WTC11 (cell line): ENCODE measurements around the gene PARP2. TPM values are rescaled to one million over a fixed set of nuclear protein-coding genes. Genes with fewer than 3 reads are reported as not detected.

Experiments
- ATAC-seq: fragments of 200-7000 bp; cut with Tn5 transposase; 2 replicates; pipeline ENCODE4 v1.10.0; 2021; ENCODE audit warnings: mild to moderate bottlenecking, moderate library complexity
- CTCF ChIA-PET: fragments of 300-600 bp; sonication (Branson Sonifier 250); formaldehyde crosslinking; loops from one replicate; lab custom pipeline; 2021; ENCODE audit warnings: antibody characterized with exemption; lab: Charles Lee
- POLR2A ChIA-PET: fragments of 350-600 bp; sonication (Branson Sonifier 250); formaldehyde crosslinking; loops from one replicate; lab custom pipeline; 2021; ENCODE audit warnings: antibody characterized with exemption; lab: Charles Lee
- DNase-seq: peaks from one replicate; pipeline ENCODE4 v3.0.0; 2021; ENCODE audit warnings: low spot score
- H3K27ac Mint-ChIP-seq: 2 replicates; pipeline ENCODE4 v1.8.0; 2021; ENCODE audit warnings: mixed read lengths
- H3K27me3 Mint-ChIP-seq: 2 replicates; pipeline ENCODE4 v1.8.0; 2021; ENCODE audit warnings: low read depth, mild to moderate bottlenecking, moderate library complexity, mixed read lengths
- H3K36me3 Mint-ChIP-seq: 2 replicates; pipeline ENCODE4 v1.8.0; 2021; ENCODE audit warnings: mixed read lengths
- H3K4me1 Mint-ChIP-seq: 2 replicates; pipeline ENCODE4 v1.8.0; 2022; ENCODE audit warnings: mixed read lengths
- H3K4me3 Mint-ChIP-seq: 2 replicates; pipeline ENCODE4 v1.8.0; 2021; ENCODE audit warnings: mild to moderate bottlenecking, moderate library complexity, mixed read lengths
- H3K9me3 Mint-ChIP-seq: 2 replicates; pipeline ENCODE4 v1.8.0; 2021; ENCODE audit warnings: mixed read lengths
- AR ChIP-seq: fragments of 250-450 bp; sonication (Bioruptor Pico); IDR thresholded peaks from 2 replicates; pipeline ENCODE4 v1.9.0; 2021; ENCODE audit warnings: mild to moderate bottlenecking
- CDX4 ChIP-seq: fragments of 250-450 bp; sonication (Bioruptor Pico); IDR thresholded peaks from 2 replicates; pipeline ENCODE4 v1.9.0; 2021; ENCODE audit warnings: moderate library complexity, mild to moderate bottlenecking, inconsistent platforms, borderline replicate concordance
- EMX1 ChIP-seq: fragments of 250-450 bp; sonication (Bioruptor Pico); IDR thresholded peaks from 2 replicates; pipeline ENCODE4 v1.8.0; 2021; ENCODE audit warnings: mild to moderate bottlenecking
- ESRRA ChIP-seq: sonication (generic); formaldehyde crosslinking; IDR thresholded peaks from 2 replicates; pipeline ENCODE4 v1.8.1; 2022; ENCODE audit warnings: mild to moderate bottlenecking, missing genetic modification reagents, borderline replicate concordance
- FOXK1 ChIP-seq: sonication (generic); formaldehyde crosslinking; IDR thresholded peaks from 2 replicates; pipeline ENCODE4 v1.8.0; 2022; ENCODE audit warnings: mild to moderate bottlenecking, moderate library complexity, missing genetic modification reagents
- HMGA2 ChIP-seq: fragments of 250-450 bp; sonication (Bioruptor Pico); IDR thresholded peaks from 2 replicates; pipeline ENCODE4 v1.4.0; 2021; ENCODE audit warnings: mild to moderate bottlenecking, moderate library complexity
- HMGXB4 ChIP-seq: sonication (generic); formaldehyde crosslinking; IDR thresholded peaks from 2 replicates; pipeline ENCODE4 v1.8.1; 2023; ENCODE audit warnings: mild to moderate bottlenecking, moderate library complexity, missing genetic modification reagents
- MLX ChIP-seq: sonication (generic); formaldehyde crosslinking; IDR thresholded peaks from 2 replicates; pipeline ENCODE4 v1.8.1; 2023; ENCODE audit warnings: mild to moderate bottlenecking, missing genetic modification reagents, moderate library complexity
- NFE2L1 ChIP-seq: sonication (generic); formaldehyde crosslinking; IDR thresholded peaks from 2 replicates; pipeline ENCODE4 v1.8.1; 2023; ENCODE audit warnings: missing genetic modification reagents
- NR3C1 ChIP-seq: sonication (generic); formaldehyde crosslinking; conservative IDR thresholded peaks from 2 replicates; pipeline ENCODE4 v1.8.1; 2023; ENCODE audit warnings: low read depth, mild to moderate bottlenecking, missing genetic modification reagents
- PRRX2 ChIP-seq: fragments of 250-450 bp; sonication (Bioruptor Pico); IDR thresholded peaks from 2 replicates; pipeline ENCODE4 v1.8.0; 2021; ENCODE audit warnings: mild to moderate bottlenecking
- RELA ChIP-seq: sonication (generic); formaldehyde crosslinking; IDR thresholded peaks from 2 replicates; pipeline ENCODE4 v1.8.1; 2022; ENCODE audit warnings: missing genetic modification reagents, mild to moderate bottlenecking, borderline replicate concordance
- SP1 ChIP-seq: sonication (generic); formaldehyde crosslinking; conservative IDR thresholded peaks from 2 replicates; pipeline ENCODE4 v1.8.1; 2022; ENCODE audit warnings: missing genetic modification reagents
- STAT6 ChIP-seq: sonication (generic); formaldehyde crosslinking; conservative IDR thresholded peaks from 2 replicates; pipeline ENCODE4 v1.8.1; 2023; ENCODE audit warnings: mild to moderate bottlenecking, low read depth, missing genetic modification reagents, moderate library complexity
- ZBTB43 ChIP-seq: sonication (generic); formaldehyde crosslinking; IDR thresholded peaks from 2 replicates; pipeline ENCODE4 v1.8.1; 2023; ENCODE audit warnings: mild to moderate bottlenecking, missing genetic modification reagents
- ZMAT4 ChIP-seq: fragments of 250-450 bp; sonication (Bioruptor Pico); IDR thresholded peaks from 2 replicates; pipeline ENCODE4 v1.9.0; 2021; ENCODE audit warnings: mild to moderate bottlenecking
- total RNA-seq: library from RNA; stranded (reverse); gene quantifications from 3 replicates; pipeline ENCODE4 v1.2.3, GENCODE V29; 2021
- TF ChIP-seq, protein P1 (sequence below): sonication (generic); formaldehyde crosslinking; IDR thresholded peaks from 2 replicates; pipeline ENCODE4 v1.8.0; 2022; ENCODE audit warnings: missing genetic modification reagents
- TF ChIP-seq, protein P2 (sequence below): fragments of 200-600 bp; IDR thresholded peaks from 2 replicates; pipeline ENCODE4 v1.8.0; 2022; ENCODE audit warnings: antibody characterized with exemption

PARP2 gene
- total RNA-seq, 1 experiment from 2014 or later = 37.1 TPM

GRCh38 chr14:20375471-20375870, 32.0 kb downstream of the PARP2 start:
- TF ChIP-seq STAT6 (CRISPR knock-in tag) (no peak), NR3C1 (CRISPR knock-in tag) (no peak), ESRRA (no peak), AR (CRISPR knock-in tag) (no peak), RELA (no peak), NFE2L1 (CRISPR knock-in tag) (no peak), CDX4 (CRISPR knock-in tag) (no peak), PRRX2 (CRISPR knock-in tag) (no peak), FOXK1 (no peak), SP1 (CRISPR knock-in tag) (no peak), HMGXB4 (CRISPR knock-in tag) (no peak), HMGA2 (CRISPR knock-in tag) (no peak)
- TF ChIP-seq, protein P1, sequence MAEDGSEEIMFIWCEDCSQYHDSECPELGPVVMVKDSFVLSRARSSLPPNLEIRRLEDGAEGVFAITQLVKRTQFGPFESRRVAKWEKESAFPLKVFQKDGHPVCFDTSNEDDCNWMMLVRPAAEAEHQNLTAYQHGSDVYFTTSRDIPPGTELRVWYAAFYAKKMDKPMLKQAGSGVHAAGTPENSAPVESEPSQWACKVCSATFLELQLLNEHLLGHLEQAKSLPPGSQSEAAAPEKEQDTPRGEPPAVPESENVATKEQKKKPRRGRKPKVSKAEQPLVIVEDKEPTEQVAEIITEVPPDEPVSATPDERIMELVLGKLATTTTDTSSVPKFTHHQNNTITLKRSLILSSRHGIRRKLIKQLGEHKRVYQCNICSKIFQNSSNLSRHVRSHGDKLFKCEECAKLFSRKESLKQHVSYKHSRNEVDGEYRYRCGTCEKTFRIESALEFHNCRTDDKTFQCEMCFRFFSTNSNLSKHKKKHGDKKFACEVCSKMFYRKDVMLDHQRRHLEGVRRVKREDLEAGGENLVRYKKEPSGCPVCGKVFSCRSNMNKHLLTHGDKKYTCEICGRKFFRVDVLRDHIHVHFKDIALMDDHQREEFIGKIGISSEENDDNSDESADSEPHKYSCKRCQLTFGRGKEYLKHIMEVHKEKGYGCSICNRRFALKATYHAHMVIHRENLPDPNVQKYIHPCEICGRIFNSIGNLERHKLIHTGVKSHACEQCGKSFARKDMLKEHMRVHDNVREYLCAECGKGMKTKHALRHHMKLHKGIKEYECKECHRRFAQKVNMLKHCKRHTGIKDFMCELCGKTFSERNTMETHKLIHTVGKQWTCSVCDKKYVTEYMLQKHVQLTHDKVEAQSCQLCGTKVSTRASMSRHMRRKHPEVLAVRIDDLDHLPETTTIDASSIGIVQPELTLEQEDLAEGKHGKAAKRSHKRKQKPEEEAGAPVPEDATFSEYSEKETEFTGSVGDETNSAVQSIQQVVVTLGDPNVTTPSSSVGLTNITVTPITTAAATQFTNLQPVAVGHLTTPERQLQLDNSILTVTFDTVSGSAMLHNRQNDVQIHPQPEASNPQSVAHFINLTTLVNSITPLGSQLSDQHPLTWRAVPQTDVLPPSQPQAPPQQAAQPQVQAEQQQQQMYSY = no peak
- CTCF ChIA-PET = no interaction called here
- no peak overlapping the region for H3K27ac Mint-ChIP-seq
- no peak overlapping the region for H3K4me3 Mint-ChIP-seq
- no peak for ATAC-seq
- no peaks in the 10 kb centered on the region for H3K9me3 Mint-ChIP-seq
- POLR2A ChIA-PET = no interaction called here
- H3K36me3 Mint-ChIP-seq = peaks cover 41% of the 10 kb centered on the region
- H3K4me1 Mint-ChIP-seq = no peaks in the 10 kb centered on the region
- H3K27me3 Mint-ChIP-seq = no peaks in the 10 kb centered on the region
- no peak for DNase-seq

- peaks cover 44% of the 10 kb centered on the region for H3K36me3 Mint-ChIP-seq
- H3K4me3 Mint-ChIP-seq = no peak overlapping the region
- no peaks in the 10 kb centered on the region for H3K9me3 Mint-ChIP-seq
- H3K4me1 Mint-ChIP-seq = no peaks in the 10 kb centered on the region
- H3K27ac Mint-ChIP-seq = no peak overlapping the region
- POLR2A ChIA-PET = no interaction called here
- H3K27me3 Mint-ChIP-seq = no peaks in the 10 kb centered on the region
- DNase-seq = no peak
- no peak for ATAC-seq
- CTCF ChIA-PET = no interaction called here
- TF ChIP-seq EMX1 (CRISPR knock-in tag) (no peak), ZBTB43 (CRISPR knock-in tag) (no peak), NR3C1 (CRISPR knock-in tag) (no peak), ZMAT4 (CRISPR knock-in tag) (no peak), MLX (CRISPR knock-in tag) (no peak)
- TF ChIP-seq, protein P2, sequence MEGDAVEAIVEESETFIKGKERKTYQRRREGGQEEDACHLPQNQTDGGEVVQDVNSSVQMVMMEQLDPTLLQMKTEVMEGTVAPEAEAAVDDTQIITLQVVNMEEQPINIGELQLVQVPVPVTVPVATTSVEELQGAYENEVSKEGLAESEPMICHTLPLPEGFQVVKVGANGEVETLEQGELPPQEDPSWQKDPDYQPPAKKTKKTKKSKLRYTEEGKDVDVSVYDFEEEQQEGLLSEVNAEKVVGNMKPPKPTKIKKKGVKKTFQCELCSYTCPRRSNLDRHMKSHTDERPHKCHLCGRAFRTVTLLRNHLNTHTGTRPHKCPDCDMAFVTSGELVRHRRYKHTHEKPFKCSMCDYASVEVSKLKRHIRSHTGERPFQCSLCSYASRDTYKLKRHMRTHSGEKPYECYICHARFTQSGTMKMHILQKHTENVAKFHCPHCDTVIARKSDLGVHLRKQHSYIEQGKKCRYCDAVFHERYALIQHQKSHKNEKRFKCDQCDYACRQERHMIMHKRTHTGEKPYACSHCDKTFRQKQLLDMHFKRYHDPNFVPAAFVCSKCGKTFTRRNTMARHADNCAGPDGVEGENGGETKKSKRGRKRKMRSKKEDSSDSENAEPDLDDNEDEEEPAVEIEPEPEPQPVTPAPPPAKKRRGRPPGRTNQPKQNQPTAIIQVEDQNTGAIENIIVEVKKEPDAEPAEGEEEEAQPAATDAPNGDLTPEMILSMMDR = no peak
Observed at GRCh38 chr14:20376071-20376588, 32.7 kb downstream of the PARP2 start.
